ENCODE data around the gene TXLNB.

GRCh38 chr6:139308936-139309603 lies 17.3 kb upstream of the TXLNB start:
- TF ChIP-seq YY1 (IDR thresholded peaks at IDR 0.05; ENCODE audit: insufficient read depth, insufficient read length) (no peak), SUZ12 (IDR thresholded peaks at IDR 0.05; ENCODE audit: extremely low read depth, insufficient read depth, insufficient read length) (no peak)

Measured in NT2/D1 (cell line).